HG02884 (cell line): Measurements from ENCODE around the gene AVP.

Experiments
- ATAC-seq: cut with Tn5 transposase; IDR thresholded peaks from one replicate; pipeline ENCODE4 v1.9.1; 2021; ENCODE audit warnings: mild to moderate bottlenecking, moderate library complexity; ENCODE audit not compliant: unreplicated experiment

Gene AVP

GRCh38 chr20:3111507-3111906, 27.0 kb upstream of the AVP start:
- no peak for ATAC-seq

DNA sequence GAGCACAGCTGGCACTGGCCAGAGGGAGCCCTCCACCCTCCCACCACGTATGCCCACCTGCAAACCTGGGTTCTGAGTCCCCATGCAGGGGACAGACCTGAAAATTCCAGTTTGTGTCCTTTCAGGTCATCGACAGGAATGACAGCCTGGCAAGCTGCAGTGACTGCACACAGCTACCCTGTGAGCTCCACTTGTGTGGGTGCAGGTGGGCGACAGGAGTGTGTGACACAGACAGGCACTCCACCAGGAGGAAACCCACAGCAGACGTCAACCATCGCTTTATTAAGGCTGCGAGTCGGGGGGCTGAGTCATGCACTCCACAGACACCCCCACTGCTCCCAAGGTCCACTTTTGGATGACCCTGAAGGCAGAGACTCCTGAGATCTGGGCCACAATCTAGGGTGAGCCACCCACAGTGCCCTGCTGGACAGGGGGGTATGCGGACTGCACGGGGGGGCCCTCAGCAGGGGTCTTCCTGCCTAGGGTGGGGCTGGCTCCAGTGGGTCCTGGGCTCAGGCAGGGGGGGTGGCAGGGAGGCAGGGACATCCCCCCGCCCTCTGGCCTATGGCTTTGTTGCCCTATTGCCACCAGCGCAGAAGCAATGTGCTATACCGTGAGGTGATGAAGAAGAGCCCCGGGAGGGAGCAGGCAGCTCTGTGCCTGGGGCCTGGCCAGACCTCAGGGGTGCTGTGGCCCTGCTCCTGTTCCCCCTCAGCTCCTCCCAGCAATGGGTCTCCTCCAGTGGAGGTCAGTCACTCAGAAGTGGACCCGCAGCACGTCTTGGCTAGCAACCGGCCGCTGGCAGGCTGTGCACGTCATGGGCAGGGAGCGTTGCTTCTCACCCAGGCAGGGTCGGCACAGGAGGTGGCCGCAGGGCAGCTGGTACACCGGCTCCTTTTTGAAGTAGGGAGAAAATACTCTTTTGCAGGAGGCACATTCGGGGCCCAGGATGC, 25.1 kb upstream of the AVP start:
- ATAC-seq, result no peak

- no peak for ATAC-seq
These were observed 23.0 kb upstream of the AVP start for GRCh38 chr20:3107464-3108025.

GRCh38 chr20:3106658-3107463, 22.3 kb upstream of the AVP start:
- no peak for ATAC-seq

DNA sequence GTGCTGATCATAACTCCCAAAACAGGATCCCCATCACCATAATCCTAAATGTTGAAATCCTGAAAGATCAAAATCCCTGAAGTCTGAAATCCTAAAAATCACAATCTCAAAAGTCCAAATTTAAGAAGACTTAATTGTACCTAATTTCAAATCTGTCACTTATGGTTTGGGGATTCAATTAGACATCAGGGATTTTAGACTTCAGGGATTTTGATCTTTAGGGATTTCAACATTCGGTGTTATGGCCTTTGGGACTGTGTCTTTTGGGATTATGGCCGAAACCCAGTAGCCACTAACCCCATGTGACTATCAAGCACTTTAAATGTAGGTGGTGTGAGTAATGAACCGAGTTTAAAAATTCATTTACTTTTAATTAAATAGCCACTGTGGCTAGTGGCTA, 21.7 kb upstream of the AVP start:
- no peak for ATAC-seq

GRCh38 chr20:3105256-3106137, 21.0 kb upstream of the AVP start:
- no peak for ATAC-seq

DNA sequence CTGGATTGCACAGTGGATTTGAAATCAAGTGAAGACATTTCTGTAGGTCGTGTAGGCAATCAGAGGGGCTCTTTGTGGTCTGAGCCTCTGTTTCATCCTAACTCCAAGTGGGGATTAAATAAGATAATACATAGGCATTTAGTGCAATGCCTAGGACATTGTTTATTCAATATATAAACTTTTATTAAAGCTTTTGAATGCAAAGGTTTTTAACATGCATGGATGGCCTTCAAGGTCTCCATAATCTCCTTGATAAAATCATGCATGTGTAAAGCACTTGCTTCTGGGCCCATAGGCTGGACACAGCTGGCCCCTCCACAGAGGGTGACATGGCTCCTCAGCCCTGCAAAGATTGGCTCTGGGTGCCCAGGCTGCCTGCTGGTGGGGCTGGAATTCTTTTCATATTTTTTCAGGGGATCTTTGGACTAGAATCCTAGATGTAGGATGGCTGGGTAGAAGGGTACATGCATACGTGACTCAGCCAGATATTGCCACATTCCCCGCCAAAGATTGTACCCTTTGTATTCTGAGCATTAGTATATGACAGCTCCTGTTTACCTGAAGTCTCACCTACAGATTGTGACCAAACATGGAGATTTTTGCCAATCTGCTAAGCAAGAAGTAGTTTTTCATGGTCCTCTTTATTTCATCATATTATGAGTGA, 19.0 kb upstream of the AVP start:
- ATAC-seq, result no peak

DNA sequence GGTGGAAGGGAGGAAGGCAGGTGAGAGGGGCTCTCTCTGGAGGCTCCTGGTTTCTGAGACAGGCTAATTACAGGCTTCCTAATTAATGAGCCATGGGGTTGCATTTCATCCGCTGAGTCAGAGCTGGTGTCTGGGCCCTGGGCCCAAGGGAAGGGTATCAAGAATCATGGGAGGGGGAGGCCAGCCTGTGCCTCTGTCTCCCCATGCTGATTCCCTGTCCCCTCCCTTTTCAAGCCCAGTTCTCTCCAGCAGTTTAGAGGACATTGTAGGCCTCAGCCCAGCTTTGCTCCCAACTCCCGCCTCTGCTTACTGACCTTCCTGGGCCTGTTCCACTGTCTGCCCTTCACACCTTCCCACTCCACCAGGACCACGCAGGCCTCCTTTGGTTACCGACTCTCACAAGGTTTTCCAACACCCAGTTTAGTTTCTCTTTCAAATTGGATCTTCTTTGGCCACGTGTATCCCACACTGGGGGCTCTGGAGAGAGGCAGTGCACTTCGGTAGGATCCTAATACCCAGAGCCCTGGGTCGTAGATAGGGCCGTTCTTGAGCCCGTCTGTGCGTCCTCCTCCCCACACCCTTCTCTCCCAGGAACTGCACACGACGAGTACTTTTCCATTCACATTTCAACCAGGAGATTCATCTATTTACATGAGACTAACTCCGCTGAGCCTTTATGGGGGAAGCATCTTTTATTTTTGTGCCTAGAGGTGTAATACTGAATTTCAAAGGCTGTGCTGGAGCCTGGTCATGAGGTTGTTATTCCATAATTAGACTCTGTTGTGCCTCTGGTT, 18.2 kb upstream of the AVP start:
- ATAC-seq, result no peak

DNA sequence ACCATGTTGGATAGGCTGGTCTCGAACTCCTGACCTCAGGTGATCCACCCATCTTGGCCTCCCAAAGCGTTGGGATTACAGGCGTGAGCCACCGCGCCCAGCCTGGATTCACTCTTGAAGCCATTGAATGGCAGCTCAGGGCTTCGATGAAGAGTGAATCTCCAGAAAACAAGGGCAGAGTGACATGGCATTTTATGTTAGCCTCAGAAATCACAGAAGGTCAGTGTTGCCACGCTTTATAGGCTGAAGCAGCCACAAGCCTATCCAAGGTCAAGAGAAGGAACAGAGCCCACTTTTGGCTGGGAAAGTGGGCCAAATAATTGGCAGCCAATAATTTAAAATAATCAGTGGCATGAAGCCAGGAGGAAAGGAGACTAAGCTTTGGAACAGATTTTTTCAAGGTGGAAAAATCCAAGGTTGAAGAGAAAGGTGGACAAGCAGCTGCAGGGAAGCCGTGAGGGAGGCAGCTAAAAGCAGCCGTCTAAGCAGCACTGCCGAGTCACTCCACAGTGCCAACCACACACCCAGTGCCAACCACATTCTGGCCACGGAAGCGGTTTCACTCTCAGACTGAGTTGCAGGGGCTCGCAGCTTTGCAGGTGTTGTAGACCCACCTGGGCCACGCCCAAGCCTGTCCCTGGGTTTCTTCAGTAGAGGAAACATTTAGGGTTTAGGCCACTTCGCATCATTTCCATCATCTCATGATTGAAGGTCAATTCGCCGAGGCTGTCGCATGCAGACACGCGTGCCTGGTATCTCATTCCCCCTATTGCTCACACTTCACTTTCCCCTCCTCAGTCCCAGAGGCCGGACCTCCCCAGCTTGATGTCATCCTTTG, 17.4 kb upstream of the AVP start:
- no peak for ATAC-seq

DNA sequence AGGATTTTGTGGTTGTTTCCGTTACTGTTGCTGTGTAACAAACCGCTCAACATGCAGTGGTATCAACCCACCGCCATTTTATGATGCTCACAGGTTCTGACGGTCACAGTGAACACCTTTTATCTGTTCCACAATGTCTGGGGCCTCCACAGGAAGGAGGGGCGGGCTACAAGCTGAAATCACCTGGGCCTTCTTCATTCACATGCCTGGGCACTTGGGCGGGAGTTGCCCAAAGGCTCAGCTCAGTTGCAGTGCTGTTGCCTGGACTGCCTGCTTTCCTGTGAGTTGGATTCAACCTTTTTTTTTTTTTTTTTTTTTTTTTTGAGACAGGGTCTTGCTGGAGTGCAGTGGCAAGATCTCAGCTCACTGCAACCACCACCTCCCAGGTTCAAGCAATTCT, 16.7 kb upstream of the AVP start:
- no peak for ATAC-seq

GRCh38 chr20:3100480-3100879, 16.0 kb upstream of the AVP start:
- ATAC-seq, result no peak

DNA sequence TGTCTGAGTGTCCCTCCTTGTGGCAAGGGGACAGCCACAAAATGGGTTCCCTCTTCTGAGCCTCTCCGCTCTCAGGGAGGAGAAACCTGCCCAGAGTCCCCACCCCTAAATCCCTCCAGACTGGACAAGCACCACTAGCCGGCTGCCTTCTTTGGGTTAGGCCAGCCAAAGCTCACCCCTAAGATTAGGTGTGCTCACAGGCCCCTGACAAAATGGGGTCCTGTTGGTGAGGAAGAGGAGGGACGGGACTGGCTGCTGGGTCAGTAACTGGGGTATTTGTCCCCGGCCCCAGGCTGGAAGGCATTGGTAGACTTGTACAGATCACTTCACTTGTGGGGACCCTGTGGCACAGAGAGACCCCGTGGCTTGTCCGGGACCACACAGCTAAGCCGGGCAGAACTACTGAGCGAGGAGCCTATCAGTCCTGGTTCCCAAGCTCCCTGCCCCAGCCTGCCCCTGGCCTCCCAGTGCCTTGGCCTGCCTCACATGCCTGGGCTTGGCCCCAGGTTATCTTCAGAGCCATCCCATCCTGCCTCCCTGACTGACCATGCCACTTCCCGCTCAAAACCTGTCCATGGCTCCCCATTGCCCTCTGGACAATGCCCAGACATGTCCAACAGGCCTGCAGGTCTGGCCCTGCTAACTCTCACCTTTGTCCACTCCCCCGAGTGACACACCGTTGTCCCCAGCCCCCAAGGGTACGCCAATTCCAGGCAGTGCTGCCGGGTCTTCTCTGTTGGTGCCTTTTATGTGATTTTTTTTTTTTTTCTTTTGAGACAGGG, 10.5 kb upstream of the AVP start:
- no peak for ATAC-seq

DNA sequence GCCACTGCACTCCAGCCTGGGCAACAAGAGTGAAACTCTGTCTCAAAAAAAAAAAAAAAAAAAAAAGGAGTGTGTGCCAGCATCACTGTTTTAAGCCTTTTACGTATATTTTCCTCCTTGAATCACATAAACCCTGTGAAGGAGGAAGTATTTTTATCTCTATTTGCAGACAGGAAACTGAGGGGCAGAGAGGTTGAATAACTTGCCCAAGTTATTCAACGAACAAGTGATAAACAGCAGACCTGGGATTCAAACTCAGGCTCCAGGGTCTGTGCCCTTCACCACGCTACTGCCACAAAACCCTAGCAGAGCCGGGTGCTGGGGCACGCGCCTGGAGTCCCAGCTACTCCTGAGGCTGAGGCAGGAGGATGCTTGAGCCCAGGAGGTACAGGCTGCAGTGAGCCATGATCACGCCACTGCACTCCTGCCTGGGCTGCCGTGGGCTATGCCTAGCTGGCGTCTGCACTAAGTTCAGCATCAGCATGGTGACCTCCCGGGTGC, 9.4 kb upstream of the AVP start:
- ATAC-seq, result no peak

- ATAC-seq, result no peak
These were observed 8.3 kb upstream of the AVP start for GRCh38 chr20:3092611-3093379.

DNA sequence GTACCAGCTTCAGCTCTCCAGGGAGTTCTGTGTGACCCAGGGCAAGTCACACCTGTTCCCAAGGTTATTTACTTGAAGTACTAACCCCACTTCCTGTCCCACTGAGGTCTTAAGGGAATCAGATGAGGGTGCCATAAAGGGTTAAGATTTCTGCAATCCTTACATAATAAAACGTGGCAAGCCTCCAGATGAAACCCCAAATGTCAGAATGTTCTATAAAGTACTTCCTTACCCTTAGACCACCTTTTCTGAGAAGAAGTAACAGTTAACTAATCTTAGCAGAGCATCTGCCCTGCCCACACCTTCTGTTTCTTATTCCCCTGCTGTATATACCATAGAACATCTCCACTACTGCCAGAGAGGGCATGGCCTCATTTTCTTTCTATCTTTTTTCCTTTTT, 6.0 kb upstream of the AVP start:
- ATAC-seq, result no peak

DNA sequence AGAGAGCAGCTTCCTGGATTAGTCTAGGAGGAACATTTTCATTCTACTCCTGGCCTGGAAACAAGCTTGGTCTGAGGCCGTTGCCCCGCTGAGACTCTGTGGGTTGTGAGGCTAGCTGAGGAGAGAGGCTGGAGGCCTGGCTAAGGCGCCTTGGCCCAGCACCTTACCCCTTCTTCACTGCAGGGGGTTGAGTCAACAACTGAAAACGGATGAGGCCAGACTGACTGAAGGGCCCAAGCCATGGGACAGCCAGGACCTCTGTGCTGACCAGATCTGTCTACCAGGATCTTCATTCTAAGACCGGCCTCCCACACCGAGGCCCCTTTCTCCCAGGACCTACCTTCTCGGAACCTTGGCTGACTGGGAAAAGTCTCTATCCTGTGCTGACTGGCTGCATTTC, 3.5 kb upstream of the AVP start:
- ATAC-seq, result no peak

DNA sequence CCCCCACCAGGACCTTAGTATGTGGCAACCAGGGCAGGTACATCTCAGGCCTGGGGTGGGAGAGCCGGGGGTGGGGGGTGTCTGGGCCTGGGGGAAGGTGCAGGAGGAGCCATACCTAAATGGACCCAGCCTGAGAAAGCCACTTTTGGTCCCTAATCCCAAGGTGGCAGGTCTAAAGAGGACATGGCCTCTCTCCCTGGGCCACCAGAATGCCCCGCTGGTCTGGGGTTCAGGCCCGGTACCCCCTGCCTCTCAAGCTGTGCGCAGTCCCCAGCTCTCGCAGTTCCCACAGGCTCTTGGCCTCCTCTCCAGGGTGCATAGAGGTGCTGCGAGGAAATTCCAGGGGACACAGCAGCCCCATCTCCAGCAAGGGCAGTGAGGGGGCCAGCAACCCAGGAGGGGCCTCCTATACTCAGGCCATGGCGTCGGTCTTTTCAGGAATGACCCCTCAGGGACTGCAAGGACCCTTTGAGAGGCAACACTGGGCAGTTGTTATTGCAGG, 1.1 kb upstream of the AVP start:
- ATAC-seq, result no peak
